ENCODE results near the gene RGS19.

DNA sequence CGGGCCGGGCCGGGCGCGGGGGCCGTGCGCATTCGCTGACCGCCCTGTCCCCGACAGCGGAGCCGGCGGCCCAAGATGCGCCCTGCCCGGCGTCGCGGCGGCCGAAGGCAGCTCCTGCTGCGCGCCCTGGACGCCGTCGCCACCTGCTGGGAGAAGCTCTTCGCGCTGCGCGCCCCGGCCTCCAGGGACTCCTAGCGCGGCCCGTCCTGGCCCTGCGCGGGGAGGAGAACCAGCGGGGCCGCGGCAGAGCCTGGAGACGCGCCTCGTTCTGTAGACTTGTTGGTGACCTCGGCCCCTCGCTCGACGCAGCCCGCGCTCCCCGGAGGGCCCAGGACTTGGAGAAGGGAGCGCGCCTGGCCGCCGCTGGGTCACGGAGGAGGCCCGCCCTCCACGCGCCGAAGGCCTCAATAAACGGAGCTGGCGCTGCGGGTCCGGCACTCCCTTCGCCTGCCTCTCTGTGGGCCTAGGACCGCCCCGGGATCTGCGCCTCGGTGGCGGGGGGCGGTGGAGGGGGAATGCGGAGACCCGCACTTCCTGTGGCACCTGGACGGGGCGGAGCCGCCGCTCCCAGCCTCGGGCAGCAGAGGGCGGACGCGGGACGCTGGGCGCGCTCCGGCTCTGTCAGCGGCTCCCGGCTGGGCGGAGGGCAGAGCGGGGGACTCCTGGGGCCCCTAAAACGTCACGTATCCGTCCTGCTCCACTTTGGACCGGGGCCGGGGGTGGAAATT lies 40.6 kb downstream of the RGS19 start:
- peak in 1 of 2 donors; percentile 11 for TF ChIP-seq POLR2A (IDR thresholded peaks at IDR 0.05)
- TF ChIP-seq, protein P1, sequence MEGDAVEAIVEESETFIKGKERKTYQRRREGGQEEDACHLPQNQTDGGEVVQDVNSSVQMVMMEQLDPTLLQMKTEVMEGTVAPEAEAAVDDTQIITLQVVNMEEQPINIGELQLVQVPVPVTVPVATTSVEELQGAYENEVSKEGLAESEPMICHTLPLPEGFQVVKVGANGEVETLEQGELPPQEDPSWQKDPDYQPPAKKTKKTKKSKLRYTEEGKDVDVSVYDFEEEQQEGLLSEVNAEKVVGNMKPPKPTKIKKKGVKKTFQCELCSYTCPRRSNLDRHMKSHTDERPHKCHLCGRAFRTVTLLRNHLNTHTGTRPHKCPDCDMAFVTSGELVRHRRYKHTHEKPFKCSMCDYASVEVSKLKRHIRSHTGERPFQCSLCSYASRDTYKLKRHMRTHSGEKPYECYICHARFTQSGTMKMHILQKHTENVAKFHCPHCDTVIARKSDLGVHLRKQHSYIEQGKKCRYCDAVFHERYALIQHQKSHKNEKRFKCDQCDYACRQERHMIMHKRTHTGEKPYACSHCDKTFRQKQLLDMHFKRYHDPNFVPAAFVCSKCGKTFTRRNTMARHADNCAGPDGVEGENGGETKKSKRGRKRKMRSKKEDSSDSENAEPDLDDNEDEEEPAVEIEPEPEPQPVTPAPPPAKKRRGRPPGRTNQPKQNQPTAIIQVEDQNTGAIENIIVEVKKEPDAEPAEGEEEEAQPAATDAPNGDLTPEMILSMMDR (IDR thresholded peaks at IDR 0.05) = peak; percentile 60 to 74 (median 65)
